ENCODE results near the gene IGF1R.

- TF ChIP-seq, protein P1, sequence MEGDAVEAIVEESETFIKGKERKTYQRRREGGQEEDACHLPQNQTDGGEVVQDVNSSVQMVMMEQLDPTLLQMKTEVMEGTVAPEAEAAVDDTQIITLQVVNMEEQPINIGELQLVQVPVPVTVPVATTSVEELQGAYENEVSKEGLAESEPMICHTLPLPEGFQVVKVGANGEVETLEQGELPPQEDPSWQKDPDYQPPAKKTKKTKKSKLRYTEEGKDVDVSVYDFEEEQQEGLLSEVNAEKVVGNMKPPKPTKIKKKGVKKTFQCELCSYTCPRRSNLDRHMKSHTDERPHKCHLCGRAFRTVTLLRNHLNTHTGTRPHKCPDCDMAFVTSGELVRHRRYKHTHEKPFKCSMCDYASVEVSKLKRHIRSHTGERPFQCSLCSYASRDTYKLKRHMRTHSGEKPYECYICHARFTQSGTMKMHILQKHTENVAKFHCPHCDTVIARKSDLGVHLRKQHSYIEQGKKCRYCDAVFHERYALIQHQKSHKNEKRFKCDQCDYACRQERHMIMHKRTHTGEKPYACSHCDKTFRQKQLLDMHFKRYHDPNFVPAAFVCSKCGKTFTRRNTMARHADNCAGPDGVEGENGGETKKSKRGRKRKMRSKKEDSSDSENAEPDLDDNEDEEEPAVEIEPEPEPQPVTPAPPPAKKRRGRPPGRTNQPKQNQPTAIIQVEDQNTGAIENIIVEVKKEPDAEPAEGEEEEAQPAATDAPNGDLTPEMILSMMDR (IDR thresholded peaks at IDR 0.05 in 2 of 3, conservative IDR thresholded peaks at IDR 0.05 in 1 of 3; ENCODE audit: borderline replicate concordance in 1 of 3, insufficient read depth in 1 of 3, low read depth in 2 of 3, low read length in 2 of 3), result no peak
- 0 out of 2 replicates have a peak, but pooled peaks have one; percentile 26 for TF ChIP-seq POLR2AphosphoS5 (IDR thresholded peaks at IDR 0.05; ENCODE audit: low read depth, low read length)
- TF ChIP-seq ATF3 (IDR thresholded peaks at IDR 0.05), result no peak
- TF ChIP-seq POLR2A (IDR thresholded peaks at IDR 0.05; ENCODE audit: borderline replicate concordance, extremely low read depth, insufficient read depth, insufficient read length), result no peak
- no peak for TF ChIP-seq EZH2phosphoT487 (IDR thresholded peaks at IDR 0.05; ENCODE audit: borderline replicate concordance)
- TF ChIP-seq ELF1 (IDR thresholded peaks at IDR 0.05; ENCODE audit: borderline replicate concordance, low read depth), result 0 out of 2 replicates have a peak, but pooled peaks have one; percentile 35
- TF ChIP-seq RAD21 (IDR thresholded peaks at IDR 0.05; ENCODE audit: low read depth), result no peak
- peak; percentile 52 for TF ChIP-seq YY1 (IDR thresholded peaks at IDR 0.05; ENCODE audit: extremely low read depth, insufficient replicate concordance, low read depth, low read length)
- TF ChIP-seq SIN3A (IDR thresholded peaks at IDR 0.05; ENCODE audit: low read depth), result no peak
- TF ChIP-seq CEBPB (IDR thresholded peaks at IDR 0.05; ENCODE audit: low read depth), result no peak
- TF ChIP-seq REST (IDR thresholded peaks at IDR 0.05; ENCODE audit: low read depth), result no peak
- TF ChIP-seq MAX (IDR thresholded peaks at IDR 0.05), result peak; percentile 68
- no peak for TF ChIP-seq EZH2 (IDR thresholded peaks at IDR 0.05)
These were observed 204.8 kb downstream of the IGF1R start for GRCh38 chr15:98853161-98853560.
